GM21423 (cell line): ENCODE data around the gene CEMIP.

Source experiments
- ATAC-seq: cut with Tn5 transposase; IDR thresholded peaks from one replicate; pipeline ENCODE4 v1.9.1; 2021; ENCODE audit warnings: mild to moderate bottlenecking, moderate library complexity; ENCODE audit not compliant: unreplicated experiment

CEMIP gene

GRCh38 chr15:80778964-80779657, at the start of gene CEMIP:
TSS of gene CEMIP (plus strand) at chr15:80779370. CDS start at chr15:80873880, 94,510 bp downstream.
- no peak for ATAC-seq

- ATAC-seq: no peak
These were observed 48.8 kb upstream of the CEMIP start for GRCh38 chr15:80730387-80730786.

GRCh38 chr15:80730926-80731325, 48.2 kb upstream of the CEMIP start:
- no peak for ATAC-seq

- ATAC-seq: no peak
These were observed 47.0 kb upstream of the CEMIP start for GRCh38 chr15:80732167-80732566.

GRCh38 chr15:80732818-80733217, 46.4 kb upstream of the CEMIP start:
- ATAC-seq: no peak

- ATAC-seq: no peak
These were observed 45.7 kb upstream of the CEMIP start for GRCh38 chr15:80733460-80733859.

GRCh38 chr15:80735344-80735743, 43.8 kb upstream of the CEMIP start:
- no peak for ATAC-seq

GRCh38 chr15:80736560-80736959, 42.6 kb upstream of the CEMIP start:
- no peak for ATAC-seq

GRCh38 chr15:80739919-80740318, 39.3 kb upstream of the CEMIP start:
- no peak for ATAC-seq

- ATAC-seq: no peak
These were observed 37.1 kb upstream of the CEMIP start for GRCh38 chr15:80742081-80742480.

- ATAC-seq: no peak
These were observed 35.9 kb upstream of the CEMIP start for GRCh38 chr15:80743189-80743833.

GRCh38 chr15:80744415-80744814, 34.8 kb upstream of the CEMIP start:
- ATAC-seq: no peak

GRCh38 chr15:80744826-80745225, 34.3 kb upstream of the CEMIP start:
- ATAC-seq: no peak

GRCh38 chr15:80745888-80746287, 33.3 kb upstream of the CEMIP start:
- no peak for ATAC-seq

- ATAC-seq: no peak
These were observed 31.7 kb upstream of the CEMIP start for GRCh38 chr15:80747317-80748053.

- no peak for ATAC-seq
These were observed 29.6 kb upstream of the CEMIP start for GRCh38 chr15:80749589-80749988.

- no peak for ATAC-seq
These were observed 28.6 kb upstream of the CEMIP start for GRCh38 chr15:80750575-80750974.

- no peak for ATAC-seq
These were observed 27.0 kb upstream of the CEMIP start for GRCh38 chr15:80752204-80752603.

GRCh38 chr15:80753161-80753560, 26.0 kb upstream of the CEMIP start:
- no peak for ATAC-seq

GRCh38 chr15:80754014-80754413, 25.2 kb upstream of the CEMIP start:
- no peak for ATAC-seq

- ATAC-seq: no peak
These were observed 23.3 kb upstream of the CEMIP start for GRCh38 chr15:80755885-80756284.
